WI38 (cell line): Measurements from ENCODE around the gene TMEM14B.
"Not testable (repeated sequence)": the region's sequence is repeated elsewhere in the genome, so short reads cannot be mapped to it uniquely, and the experiment has no call there.

ENCODE experiments used
- H3K4me3 ChIP-seq: 2 replicates; pipeline ENCODE4 v1.5.1; 2011; ENCODE audit warnings: low read depth, mild to moderate bottlenecking, control low read depth, low read length
- CTCF ChIP-seq: IDR thresholded peaks from 2 replicates; pipeline ENCODE4 v1.5.1; 2012; ENCODE audit warnings: low read depth, mild to moderate bottlenecking, control low read depth, low read length

The TMEM14B gene

DNA sequence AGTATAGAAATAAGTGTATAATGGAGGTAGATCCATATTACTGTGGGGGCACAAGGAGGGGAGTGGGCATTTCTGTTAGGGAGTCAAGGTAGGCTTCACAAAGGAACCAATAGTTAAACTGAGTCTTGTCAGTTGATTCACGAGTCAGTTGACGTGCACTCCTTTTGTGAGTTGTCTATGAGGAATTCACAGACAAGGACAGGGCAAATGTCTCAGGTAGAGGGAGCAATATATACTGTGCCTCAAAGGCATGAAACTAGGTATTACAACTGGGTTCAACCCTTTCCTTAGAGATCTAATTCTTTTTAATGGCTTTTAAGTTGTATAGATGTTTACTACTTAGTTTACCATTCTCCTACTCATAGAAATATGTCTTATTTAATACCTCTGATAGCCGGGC lies 13.7 kb upstream of the TMEM14B start:
- no peak overlapping the region for H3K4me3 ChIP-seq
- TF ChIP-seq CTCF = no peak

GRCh38 chr6:10736731-10737130 lies 10.9 kb upstream of the TMEM14B start:
- H3K4me3 ChIP-seq = no peak overlapping the region
- TF ChIP-seq CTCF = no peak

- no peak overlapping the region for H3K4me3 ChIP-seq
- no peak for TF ChIP-seq CTCF
Measured at GRCh38 chr6:10740061-10740460, 7.5 kb upstream of the TMEM14B start.

DNA sequence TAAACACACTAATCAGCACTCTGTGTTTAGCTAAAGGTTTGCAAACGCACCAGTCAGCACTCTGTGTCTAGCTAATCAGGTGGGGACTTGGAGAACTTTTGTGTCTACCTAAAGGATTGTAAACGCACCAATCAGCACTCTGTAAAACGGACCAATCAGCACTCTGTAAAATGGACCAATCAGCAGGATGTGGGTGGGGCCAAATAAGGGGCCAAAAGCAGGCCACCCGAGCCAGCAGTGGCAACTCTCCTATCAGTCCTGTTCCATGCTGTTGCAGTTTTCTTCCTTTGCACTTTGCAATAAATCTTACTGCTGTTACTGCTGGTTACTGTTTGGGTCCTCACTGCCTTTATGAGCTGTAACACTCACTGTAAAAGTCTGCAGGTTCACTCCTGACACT lies 6.0 kb upstream of the TMEM14B start:
- not testable (repeated sequence) for H3K4me3 ChIP-seq

DNA sequence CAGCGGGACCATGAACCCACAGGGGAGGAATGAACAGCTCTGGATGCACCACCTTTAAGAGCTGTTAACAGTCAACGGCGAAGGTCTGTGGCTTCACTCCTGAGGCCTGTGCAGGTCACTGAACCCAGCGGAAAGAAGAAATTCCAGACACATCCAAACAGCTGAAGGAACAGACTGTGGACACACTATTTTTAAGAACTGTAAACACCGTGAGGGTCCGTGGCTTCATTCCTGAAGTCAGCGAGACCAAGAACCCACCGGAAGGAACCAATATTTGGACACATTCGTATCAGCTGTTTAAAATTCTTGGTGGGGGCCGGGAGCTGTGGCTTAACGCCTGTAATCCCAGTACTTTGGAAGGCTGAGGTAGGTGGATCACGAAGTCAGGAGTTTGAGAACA lies 5.4 kb upstream of the TMEM14B start:
- no peak overlapping the region for H3K4me3 ChIP-seq
- TF ChIP-seq CTCF = no peak

- no peak for TF ChIP-seq CTCF
- no peak overlapping the region for H3K4me3 ChIP-seq
Measured at GRCh38 chr6:10743515-10743914, 4.1 kb upstream of the TMEM14B start.

GRCh38 chr6:10745116-10745515 lies 2.5 kb upstream of the TMEM14B start:
- TF ChIP-seq CTCF = no peak
- H3K4me3 ChIP-seq = no peak overlapping the region

GRCh38 chr6:10746915-10747250 lies 722 bp upstream of the TMEM14B start:
- peak overlapping the region; percentile 89 for H3K4me3 ChIP-seq
- TF ChIP-seq CTCF = no peak
